Epidermal melanocyte (primary cell): ENCODE measurements around the gene TICRR.
"Not testable (repeated sequence)": the region's sequence is repeated elsewhere in the genome, so short reads cannot be mapped to it uniquely, and the experiment has no call there.

Source experiments
- DNase-seq: peaks from one replicate; pipeline ENCODE4 v3.0.0; 2011; ENCODE audit warnings: low spot score; ENCODE audit not compliant: insufficient read length

The TICRR gene, protein sequence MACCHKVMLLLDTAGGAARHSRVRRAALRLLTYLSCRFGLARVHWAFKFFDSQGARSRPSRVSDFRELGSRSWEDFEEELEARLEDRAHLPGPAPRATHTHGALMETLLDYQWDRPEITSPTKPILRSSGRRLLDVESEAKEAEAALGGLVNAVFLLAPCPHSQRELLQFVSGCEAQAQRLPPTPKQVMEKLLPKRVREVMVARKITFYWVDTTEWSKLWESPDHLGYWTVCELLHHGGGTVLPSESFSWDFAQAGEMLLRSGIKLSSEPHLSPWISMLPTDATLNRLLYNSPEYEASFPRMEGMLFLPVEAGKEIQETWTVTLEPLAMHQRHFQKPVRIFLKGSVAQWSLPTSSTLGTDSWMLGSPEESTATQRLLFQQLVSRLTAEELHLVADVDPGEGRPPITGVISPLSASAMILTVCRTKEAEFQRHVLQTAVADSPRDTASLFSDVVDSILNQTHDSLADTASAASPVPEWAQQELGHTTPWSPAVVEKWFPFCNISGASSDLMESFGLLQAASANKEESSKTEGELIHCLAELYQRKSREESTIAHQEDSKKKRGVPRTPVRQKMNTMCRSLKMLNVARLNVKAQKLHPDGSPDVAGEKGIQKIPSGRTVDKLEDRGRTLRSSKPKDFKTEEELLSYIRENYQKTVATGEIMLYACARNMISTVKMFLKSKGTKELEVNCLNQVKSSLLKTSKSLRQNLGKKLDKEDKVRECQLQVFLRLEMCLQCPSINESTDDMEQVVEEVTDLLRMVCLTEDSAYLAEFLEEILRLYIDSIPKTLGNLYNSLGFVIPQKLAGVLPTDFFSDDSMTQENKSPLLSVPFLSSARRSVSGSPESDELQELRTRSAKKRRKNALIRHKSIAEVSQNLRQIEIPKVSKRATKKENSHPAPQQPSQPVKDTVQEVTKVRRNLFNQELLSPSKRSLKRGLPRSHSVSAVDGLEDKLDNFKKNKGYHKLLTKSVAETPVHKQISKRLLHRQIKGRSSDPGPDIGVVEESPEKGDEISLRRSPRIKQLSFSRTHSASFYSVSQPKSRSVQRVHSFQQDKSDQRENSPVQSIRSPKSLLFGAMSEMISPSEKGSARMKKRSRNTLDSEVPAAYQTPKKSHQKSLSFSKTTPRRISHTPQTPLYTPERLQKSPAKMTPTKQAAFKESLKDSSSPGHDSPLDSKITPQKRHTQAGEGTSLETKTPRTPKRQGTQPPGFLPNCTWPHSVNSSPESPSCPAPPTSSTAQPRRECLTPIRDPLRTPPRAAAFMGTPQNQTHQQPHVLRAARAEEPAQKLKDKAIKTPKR (N-terminal part only)

DNA sequence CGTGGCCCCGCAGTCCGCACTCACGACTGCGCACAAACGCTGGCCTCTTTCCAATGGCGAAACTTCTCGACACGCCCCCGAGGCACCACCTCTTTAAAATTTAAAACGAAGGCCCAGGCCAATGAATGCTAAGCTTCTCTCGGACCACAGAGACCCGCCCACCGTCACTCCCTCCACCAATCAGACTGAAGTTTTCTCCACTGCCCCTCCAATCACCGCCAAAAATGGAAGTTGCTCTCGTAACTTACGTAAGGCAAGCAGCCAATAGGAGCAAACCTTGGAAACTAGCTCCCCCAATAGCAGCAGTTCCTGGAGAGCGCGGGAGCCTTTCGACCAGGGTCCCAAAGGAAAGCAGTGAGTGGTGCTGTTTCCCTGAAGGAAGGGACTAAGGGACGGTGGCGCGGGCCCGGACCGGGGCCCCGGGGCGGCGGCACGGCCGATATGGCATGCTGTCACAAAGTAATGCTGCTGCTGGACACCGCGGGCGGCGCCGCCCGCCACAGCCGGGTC, at the start of gene TICRR:
TSS of gene TICRR (plus strand) at position 324 of the 510 bp plus-strand sequence. CDS start at position 442, 118 bp downstream.
- peak; percentile 96 for DNase-seq

DNA sequence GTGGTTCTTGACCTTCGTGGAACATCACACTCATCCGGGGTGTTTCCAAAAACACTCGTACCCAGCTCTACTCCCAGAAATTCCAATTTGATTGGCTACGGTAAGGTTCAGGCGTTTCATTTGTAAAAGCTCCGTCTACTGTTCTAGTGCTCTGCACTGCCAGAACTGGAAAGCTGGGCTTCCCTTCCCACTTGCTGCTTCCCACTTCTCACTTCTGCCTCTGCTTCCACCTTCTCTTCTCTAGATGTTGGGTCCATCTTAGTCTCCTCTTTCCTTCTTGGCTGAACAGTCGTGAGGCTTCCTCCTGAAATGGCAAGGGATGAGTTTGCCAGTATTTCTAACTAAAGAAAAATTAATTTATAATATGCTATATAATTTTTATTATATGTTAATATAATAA, 49.1 kb upstream of the TICRR start:
- no peak for DNase-seq

DNA sequence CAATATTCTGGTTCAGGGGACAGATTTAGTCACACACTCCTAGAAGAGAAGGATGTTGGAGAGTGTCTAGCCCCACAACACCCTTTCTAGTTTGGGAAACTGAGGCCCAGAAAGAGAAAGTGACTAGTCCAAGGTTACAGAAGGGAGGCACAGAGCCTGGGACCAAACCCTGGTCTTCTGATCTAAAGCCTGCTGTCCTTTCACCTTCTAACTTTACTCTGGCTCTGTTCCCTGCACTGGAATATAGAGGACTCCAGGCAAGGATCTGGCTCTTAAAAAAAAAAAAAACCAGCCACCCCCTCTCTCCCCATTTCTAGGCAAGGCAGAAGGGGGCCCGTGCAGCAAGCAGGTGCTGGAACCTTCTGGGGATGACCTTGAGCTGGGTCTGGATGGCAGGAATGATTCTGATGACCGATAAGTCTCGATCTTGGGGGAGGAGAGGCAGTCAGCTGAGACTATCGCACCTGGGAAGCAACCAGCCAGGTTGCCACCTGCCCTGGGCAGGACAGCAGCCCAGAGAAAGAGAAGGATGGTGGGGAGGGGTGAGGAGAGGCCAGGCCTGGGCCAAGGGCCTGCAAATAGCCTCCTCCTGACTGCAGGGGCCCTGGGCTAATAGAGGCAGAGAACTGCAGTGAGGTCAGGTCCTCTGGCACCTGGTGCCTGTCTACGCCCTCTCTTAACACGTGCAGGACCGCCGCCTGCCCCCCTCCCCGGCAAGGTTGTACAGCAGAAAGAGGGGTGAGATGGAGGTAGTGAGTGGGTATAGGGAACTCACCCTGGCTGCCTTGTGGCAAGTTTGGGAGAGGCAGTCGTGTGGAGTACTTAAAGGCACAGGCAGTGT, 48.4 kb upstream of the TICRR start:
- DNase-seq = no peak

- no peak for DNase-seq
Observed at GRCh38 chr15:89528757-89529352, 46.4 kb upstream of the TICRR start.

DNA sequence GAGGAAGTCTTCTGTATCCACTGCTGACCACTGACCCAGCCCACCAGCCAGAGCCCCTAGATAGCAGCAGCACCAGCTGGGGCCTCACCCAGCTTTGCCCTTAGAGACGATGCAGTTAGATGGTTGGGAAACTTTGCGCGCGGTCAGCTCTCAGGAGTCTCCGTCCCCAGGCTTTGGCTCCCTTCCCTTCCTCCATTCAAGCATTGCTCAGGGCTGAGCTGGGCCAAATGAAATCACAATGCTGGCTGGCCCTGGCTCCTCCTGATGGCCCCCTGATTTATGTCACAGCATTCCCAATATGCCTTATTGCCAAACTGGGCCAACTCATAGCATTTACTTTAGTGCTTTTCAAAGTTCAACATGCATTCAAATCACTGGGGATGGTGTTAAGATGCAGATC, 44.3 kb upstream of the TICRR start:
- no peak for DNase-seq

DNA sequence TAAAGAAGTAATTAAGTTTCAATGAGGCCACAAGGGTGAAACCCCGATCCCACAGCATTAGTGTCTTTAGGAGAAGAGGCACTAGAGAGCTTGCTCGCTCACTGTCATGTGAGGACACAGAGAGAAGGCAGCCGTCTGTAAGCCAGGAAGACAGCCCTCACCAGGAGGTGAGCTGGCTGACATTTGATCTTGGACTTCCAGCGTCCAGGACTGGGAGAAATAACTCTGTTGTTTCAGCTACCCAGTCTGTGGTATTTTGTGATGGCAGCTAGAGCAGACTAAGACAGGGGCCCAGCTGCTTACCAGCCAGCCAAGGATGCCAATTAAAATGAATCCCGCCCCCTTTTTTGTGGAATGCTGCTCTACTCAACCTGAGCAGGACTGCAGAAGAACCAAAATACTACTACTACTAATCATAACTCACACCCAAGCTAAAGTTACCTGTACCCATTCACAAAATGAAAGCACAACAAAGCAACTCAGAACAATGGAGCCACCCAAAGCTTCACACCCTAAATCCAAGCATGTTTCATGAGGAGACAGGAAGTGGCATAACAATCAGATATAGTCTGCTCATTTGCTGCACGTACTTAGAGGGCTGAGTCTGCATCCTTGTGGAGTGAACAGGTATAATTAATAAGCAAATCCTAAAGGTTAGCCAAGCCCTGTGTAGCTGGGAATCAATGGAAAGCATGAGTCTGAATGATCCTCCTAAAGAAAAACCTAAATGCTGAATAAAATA, 43.3 kb upstream of the TICRR start:
- DNase-seq = no peak

GRCh38 chr15:89533861-89534544, 41.3 kb upstream of the TICRR start:
- DNase-seq = no peak

DNA sequence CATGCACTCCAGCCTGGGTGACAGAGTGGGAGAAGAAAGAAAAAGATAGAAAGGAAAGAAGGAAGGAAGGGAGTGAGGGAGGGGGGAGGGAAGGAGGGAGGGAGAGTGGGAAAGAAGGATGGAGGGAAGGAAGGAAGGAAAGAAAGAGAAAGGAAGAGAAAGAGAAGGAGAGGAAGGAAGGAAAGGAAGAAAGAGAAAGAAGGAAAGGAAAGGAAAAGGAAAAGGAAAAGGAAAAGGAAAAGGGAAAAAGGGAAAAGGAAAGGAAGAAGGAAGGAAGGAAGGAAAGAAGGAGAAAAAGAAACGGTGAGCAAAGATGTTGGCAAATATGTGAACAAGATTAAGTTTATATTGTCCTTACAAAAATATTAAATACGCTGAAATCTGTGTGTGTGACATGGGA, 36.2 kb upstream of the TICRR start:
- no peak for DNase-seq

DNA sequence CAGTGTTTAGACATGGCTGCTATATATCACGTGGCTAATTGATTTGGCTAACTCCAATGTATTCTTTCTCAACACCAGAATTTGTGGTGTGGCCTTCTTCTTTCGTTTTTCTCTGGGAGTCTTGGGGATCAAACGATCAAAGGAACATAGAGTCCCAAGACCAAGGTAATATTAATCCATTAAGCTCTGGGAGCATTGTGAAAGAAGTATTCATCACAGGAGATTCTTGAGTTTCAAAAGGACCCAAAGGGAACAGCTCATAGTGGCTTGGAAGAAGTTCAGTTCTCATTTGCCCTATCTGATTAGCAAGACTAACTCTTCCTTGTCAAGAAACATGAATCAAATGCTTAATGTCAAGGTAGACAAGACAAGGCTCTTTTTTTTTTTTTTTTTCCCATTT, 32.9 kb upstream of the TICRR start:
- DNase-seq = no peak

DNA sequence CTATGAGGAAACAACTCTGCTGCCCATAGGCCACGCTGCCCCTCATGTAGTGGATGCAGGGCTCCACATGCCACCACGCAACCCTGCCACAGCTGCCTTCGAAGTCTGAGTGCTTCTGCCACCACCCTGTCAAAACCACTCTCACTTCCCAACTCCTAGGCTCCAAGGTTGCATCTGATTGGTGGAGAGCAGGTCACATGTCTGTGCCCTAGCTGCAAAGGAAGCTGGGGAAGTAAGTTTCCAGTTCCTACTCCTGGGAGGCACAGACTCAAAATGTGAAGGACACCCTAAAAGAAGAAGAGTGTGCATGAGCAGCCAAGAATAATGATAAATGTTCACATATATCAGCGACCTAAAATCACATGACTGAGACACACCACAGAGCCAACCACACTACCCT, 31.9 kb upstream of the TICRR start:
- DNase-seq = no peak

- not testable (repeated sequence) for DNase-seq
Observed at GRCh38 chr15:89549138-89549537, 26.1 kb upstream of the TICRR start.

GRCh38 chr15:89550427-89550826, 24.8 kb upstream of the TICRR start:
- DNase-seq = no peak

- DNase-seq = no peak
Observed at GRCh38 chr15:89551550-89551949, 23.7 kb upstream of the TICRR start.

GRCh38 chr15:89553632-89554031, 21.6 kb upstream of the TICRR start:
- no peak for DNase-seq

GRCh38 chr15:89554247-89554646, 21.0 kb upstream of the TICRR start:
- DNase-seq = no peak

DNA sequence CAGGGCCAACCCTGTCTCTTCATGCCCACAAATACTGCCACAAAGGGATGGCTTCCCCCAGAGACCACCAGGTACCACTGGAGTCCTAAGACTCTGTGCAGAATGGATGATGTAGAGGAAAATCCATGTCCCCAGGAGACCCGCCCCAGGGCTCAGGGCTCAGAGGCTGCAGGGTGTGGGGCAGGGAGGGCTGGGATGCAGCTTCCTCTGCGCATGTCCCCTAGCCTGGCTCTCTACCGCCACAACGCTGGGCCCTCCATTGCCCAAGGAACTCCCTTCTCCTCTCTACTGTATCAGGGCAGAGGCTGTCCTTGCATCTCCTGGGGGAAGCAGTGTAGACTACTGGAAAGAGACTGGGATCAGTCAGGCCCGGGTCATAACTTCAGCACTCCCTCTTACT, 19.5 kb upstream of the TICRR start:
- no peak for DNase-seq

- DNase-seq = peak; percentile 66
Observed at GRCh38 chr15:89556413-89557262, 18.6 kb upstream of the TICRR start.

GRCh38 chr15:89559769-89560264, 15.5 kb upstream of the TICRR start:
- no peak for DNase-seq
